Transverse colon (tissue), 4 donors: Measurements from ENCODE around the gene FAM83D.

Experiments
- POLR2A ChIP-seq: fragments of 450-650 bp; IDR thresholded peaks from one replicate; pipeline ENCODE4 v1.6.1; 2016; ENCODE audit warnings: antibody characterized with exemption, mild to moderate bottlenecking, moderate library complexity
- POLR2AphosphoS5 ChIP-seq, 3 donors: sonication (generic); formaldehyde crosslinking; IDR thresholded peaks; one replicate each; pipeline ENCODE4 v1.6.1; 2016; ENCODE audit warnings: antibody characterized with exemption in 3 of 3
- TF ChIP-seq, protein P1 (sequence below), 5 experiments: fragments of 200-600 bp in 3 of 5; fragments of 450-650 bp in 2 of 5; sonication (generic) in 3 of 5; IDR thresholded peaks; 1 replicate in 2 of 5; 2 replicates in 3 of 5; pipeline ENCODE4 v1.5.1; 2016 to 2017; ENCODE audit warnings: antibody characterized with exemption in 5 of 5, inconsistent platforms in 3 of 5, mild to moderate bottlenecking in 2 of 5, moderate library complexity in 1 of 5

DNA sequence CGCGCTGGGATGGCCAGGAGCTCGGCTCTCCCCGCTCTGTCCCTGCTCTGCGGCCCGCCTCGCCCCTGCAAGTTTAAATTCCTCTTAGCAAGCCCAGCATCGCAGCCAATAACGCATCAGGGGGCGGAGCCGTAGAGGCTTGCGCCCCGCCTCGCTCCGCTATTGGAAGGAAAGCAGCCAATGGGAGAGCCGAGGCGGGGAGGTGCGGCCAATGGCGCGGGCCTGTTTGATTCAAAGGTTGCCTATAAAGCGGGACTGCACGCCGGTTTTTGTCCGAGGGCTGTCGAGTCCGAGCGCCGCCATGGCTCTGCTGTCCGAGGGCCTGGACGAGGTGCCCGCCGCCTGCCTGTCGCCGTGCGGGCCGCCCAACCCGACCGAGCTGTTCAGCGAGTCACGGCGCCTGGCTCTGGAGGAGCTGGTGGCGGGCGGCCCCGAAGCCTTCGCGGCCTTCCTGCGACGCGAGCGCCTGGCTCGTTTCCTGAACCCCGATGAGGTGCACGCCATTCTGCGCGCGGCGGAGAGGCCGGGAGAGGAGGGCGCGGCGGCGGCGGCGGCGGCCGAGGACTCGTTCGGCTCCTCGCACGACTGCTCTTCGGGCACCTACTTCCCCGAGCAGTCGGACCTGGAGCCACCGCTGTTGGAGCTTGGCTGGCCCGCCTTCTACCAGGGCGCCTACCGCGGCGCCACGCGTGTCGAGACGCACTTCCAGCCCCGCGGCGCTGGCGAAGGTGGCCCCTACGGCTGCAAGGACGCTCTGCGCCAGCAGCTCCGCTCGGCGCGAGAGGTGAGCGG lies at the start of gene FAM83D:
- TF ChIP-seq POLR2A (peak; percentile 90), POLR2AphosphoS5 (IDR thresholded peaks at IDR 0.05) (peak; percentile 91 to 94 (median 91))
- TF ChIP-seq, protein P1, sequence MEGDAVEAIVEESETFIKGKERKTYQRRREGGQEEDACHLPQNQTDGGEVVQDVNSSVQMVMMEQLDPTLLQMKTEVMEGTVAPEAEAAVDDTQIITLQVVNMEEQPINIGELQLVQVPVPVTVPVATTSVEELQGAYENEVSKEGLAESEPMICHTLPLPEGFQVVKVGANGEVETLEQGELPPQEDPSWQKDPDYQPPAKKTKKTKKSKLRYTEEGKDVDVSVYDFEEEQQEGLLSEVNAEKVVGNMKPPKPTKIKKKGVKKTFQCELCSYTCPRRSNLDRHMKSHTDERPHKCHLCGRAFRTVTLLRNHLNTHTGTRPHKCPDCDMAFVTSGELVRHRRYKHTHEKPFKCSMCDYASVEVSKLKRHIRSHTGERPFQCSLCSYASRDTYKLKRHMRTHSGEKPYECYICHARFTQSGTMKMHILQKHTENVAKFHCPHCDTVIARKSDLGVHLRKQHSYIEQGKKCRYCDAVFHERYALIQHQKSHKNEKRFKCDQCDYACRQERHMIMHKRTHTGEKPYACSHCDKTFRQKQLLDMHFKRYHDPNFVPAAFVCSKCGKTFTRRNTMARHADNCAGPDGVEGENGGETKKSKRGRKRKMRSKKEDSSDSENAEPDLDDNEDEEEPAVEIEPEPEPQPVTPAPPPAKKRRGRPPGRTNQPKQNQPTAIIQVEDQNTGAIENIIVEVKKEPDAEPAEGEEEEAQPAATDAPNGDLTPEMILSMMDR (IDR thresholded peaks at IDR 0.05) = peak in 3 of 5 experiments; percentile 0 to 90 (median 2)
